Neural cell (in vitro differentiated cells): Measurements from ENCODE around the gene TELO2. TPM values are rescaled to one million over a fixed set of nuclear protein-coding genes. Genes with fewer than 3 reads are reported as not detected.

Experiments
- H2AFZ ChIP-seq: fragments of 200-600, 300-800 bp; sonication (generic), shearing (Covaris generic); 2 replicates; pipeline ENCODE4 v1.6.0; 2014; ENCODE audit warnings: low read depth, mild to moderate bottlenecking, antibody characterized with exemption, low read length, moderate library complexity
- H3F3A ChIP-seq: fragments of 200-600 bp; shearing (Covaris generic); 2 replicates; pipeline ENCODE4 v1.6.1; 2016; ENCODE audit warnings: mild to moderate bottlenecking, moderate library complexity, mixed read lengths, antibody characterized with exemption, low read length; ENCODE audit not compliant: insufficient read depth, poor library complexity, severe bottlenecking
- H3K27ac ChIP-seq: fragments of 200-600, 300-800 bp; sonication (generic), shearing (Covaris generic); 2 replicates; pipeline ENCODE4 v1.5.1; 2014; ENCODE audit warnings: mild to moderate bottlenecking, low read length, moderate library complexity
- H3K27me3 ChIP-seq: fragments of 300-800, 200-600 bp; sonication (generic), shearing (Covaris generic); 2 replicates; pipeline ENCODE4 v1.6.0; 2014; ENCODE audit warnings: mild to moderate bottlenecking, low read depth, low read length, moderate library complexity; ENCODE audit not compliant: insufficient read depth
- H3K36me3 ChIP-seq: fragments of 300-800, 200-600 bp; sonication (generic), shearing (Covaris generic); 2 replicates; pipeline ENCODE4 v1.5.1; 2014; ENCODE audit warnings: mild to moderate bottlenecking, antibody characterized with exemption, low read length, moderate library complexity; ENCODE audit not compliant: insufficient read depth
- H3K4me2 ChIP-seq: fragments of 300-800, 200-600 bp; sonication (generic), shearing (Covaris generic); 2 replicates; pipeline ENCODE4 v1.6.0; 2014; ENCODE audit warnings: mild to moderate bottlenecking, low read length
- H3K4me3 ChIP-seq: fragments of 300-800, 200-600 bp; sonication (generic), shearing (Covaris generic); 2 replicates; pipeline ENCODE4 v1.5.1; 2014; ENCODE audit warnings: mild to moderate bottlenecking, low read length, moderate library complexity
- H3K79me2 ChIP-seq: fragments of 200-600 bp; shearing (Covaris generic); replicated peaks from 2 replicates; pipeline ENCODE4 v1.6.0; 2014; ENCODE audit warnings: mild to moderate bottlenecking, low read length, moderate library complexity; ENCODE audit not compliant: insufficient read depth
- H3K9ac ChIP-seq: fragments of 300-800, 200-600 bp; sonication (generic), shearing (Covaris generic); 2 replicates; pipeline ENCODE4 v1.6.1; 2016; ENCODE audit warnings: mild to moderate bottlenecking, low read length, mixed read lengths
- H3K9me2 ChIP-seq: fragments of 200-600 bp; shearing (Covaris generic); 2 replicates; pipeline ENCODE4 v1.6.1; 2016; ENCODE audit warnings: mild to moderate bottlenecking, low read length, mixed read lengths; ENCODE audit not compliant: insufficient read depth
- H3K9me3 ChIP-seq: fragments of 200-600, 300-800 bp; sonication (generic), shearing (Covaris generic); 2 replicates; pipeline ENCODE4 v1.6.1; 2016; ENCODE audit warnings: mild to moderate bottlenecking, mixed run types, low read length, moderate library complexity, mixed read lengths
- H4K20me1 ChIP-seq: fragments of 200-600 bp; shearing (Covaris generic); 2 replicates; pipeline ENCODE4 v1.6.1; 2016; ENCODE audit warnings: mild to moderate bottlenecking, mixed run types; ENCODE audit not compliant: insufficient read depth
- CTCF ChIP-seq: fragments of 450-650 bp; IDR thresholded peaks from 2 replicates; pipeline ENCODE4 v1.5.1; 2014; ENCODE audit warnings: antibody characterized with exemption, mild to moderate bottlenecking, moderate library complexity; ENCODE audit not compliant: poor library complexity, severe bottlenecking
- EP300 ChIP-seq: fragments of 450-650 bp; conservative IDR thresholded peaks from 2 replicates; pipeline ENCODE4 v1.6.1; 2014; ENCODE audit warnings: antibody characterized with exemption, mild to moderate bottlenecking, moderate library complexity; ENCODE audit not compliant: poor library complexity, severe bottlenecking
- EZH2 ChIP-seq: fragments of 200-600, 300-800 bp; shearing (Covaris generic), sonication (generic); IDR thresholded peaks from 2 replicates; pipeline ENCODE4 v1.6.1; 2014; ENCODE audit warnings: antibody characterized with exemption, low read length, borderline replicate concordance, mild to moderate bottlenecking; ENCODE audit not compliant: insufficient read depth, poor library complexity, severe bottlenecking
- MXI1 ChIP-seq: fragments of 450-650 bp; conservative IDR thresholded peaks from 2 replicates; pipeline ENCODE4 v1.6.1; 2014; ENCODE audit warnings: antibody characterized with exemption, mild to moderate bottlenecking; ENCODE audit not compliant: poor library complexity, severe bottlenecking
- POLR2AphosphoS5 ChIP-seq: IDR thresholded peaks from 2 replicates; pipeline ENCODE4 v1.6.1; 2012
- RAD21 ChIP-seq: fragments of 450-650 bp; conservative IDR thresholded peaks from 2 replicates; pipeline ENCODE4 v1.6.1; 2014; ENCODE audit warnings: antibody characterized with exemption, mild to moderate bottlenecking, moderate library complexity
- REST ChIP-seq: IDR thresholded peaks from 2 replicates; pipeline ENCODE4 v1.6.1; 2012; ENCODE audit warnings: borderline replicate concordance
- SMC3 ChIP-seq: fragments of 450-650 bp; conservative IDR thresholded peaks from 2 replicates; pipeline ENCODE4 v1.6.1; 2014; ENCODE audit warnings: antibody characterized with exemption, mild to moderate bottlenecking, moderate library complexity; ENCODE audit not compliant: poor library complexity
- TAF1 ChIP-seq: IDR thresholded peaks from 2 replicates; pipeline ENCODE4 v1.6.1; 2012; ENCODE audit warnings: low read depth
- polyA plus RNA-seq: library from polyadenylated mRNA; depleted of rRNA; stranded (reverse); fragments of >200 nt; gene quantifications from 2 replicates; pipeline ENCODE4 v1.2.3, GENCODE V29; 2014

The TELO2 gene
- polyA plus RNA-seq, 1 donor from 2014 or later = 50.4 TPM

GRCh38 chr16:1530349-1530882 is 37.3 kb downstream of the TELO2 start:
- Histone ChIP-seq H4K20me1 (no peaks in the 10 kb centered on the region), H2AFZ (no peak overlapping the region), H3K36me3 (peaks cover 3% of the 10 kb centered on the region), H3K27me3 (no peaks in the 10 kb centered on the region), H3K9me3 (no peaks in the 10 kb centered on the region), H3K4me3 (no peak overlapping the region), H3K9me2 (no peaks in the 10 kb centered on the region), H3F3A (no peaks in the 10 kb centered on the region), H3K27ac (no peak overlapping the region), H3K9ac (no peak overlapping the region), H3K4me2 (no peak overlapping the region), H3K79me2 (no peaks in the 10 kb centered on the region)
- TF ChIP-seq REST (no peak), EP300 (no peak), RAD21 (no peak), EZH2 (no peak)

- H3K9me3 ChIP-seq = no peaks in the 10 kb centered on the region
- no peak overlapping the region for H2AFZ ChIP-seq
- no peaks in the 10 kb centered on the region for H3K9me2 ChIP-seq
- no peak overlapping the region for H3K4me3 ChIP-seq
- no peak overlapping the region for H3K9ac ChIP-seq
- TF ChIP-seq CTCF (no peak), SMC3 (no peak), TAF1 (no peak), MXI1 (no peak), EZH2 (no peak), REST (no peak), POLR2AphosphoS5 (no peak), RAD21 (no peak), EP300 (no peak)
- H3K36me3 ChIP-seq = peaks cover 3% of the 10 kb centered on the region
- no peaks in the 10 kb centered on the region for H3K79me2 ChIP-seq
- no peaks in the 10 kb centered on the region for H3F3A ChIP-seq
- no peaks in the 10 kb centered on the region for H3K27me3 ChIP-seq
- no peak overlapping the region for H3K4me2 ChIP-seq
- H3K27ac ChIP-seq = no peak overlapping the region
- no peaks in the 10 kb centered on the region for H4K20me1 ChIP-seq
Observed at GRCh38 chr16:1530883-1531637, 37.9 kb downstream of the TELO2 start.
